HG03095 (cell line): ENCODE data around the gene EYA2.
"Not testable (repeated sequence)": the region's sequence is repeated elsewhere in the genome, so short reads cannot be mapped to it uniquely, and the experiment has no call there.

Experiments used
- ATAC-seq: cut with Tn5 transposase; IDR thresholded peaks from one replicate; pipeline ENCODE4 v1.9.1; 2021; ENCODE audit warnings: moderate library complexity; ENCODE audit not compliant: unreplicated experiment

Gene EYA2

GRCh38 chr20:46951840-46952497 is 57.3 kb downstream of the EYA2 start:
- no peak for ATAC-seq

GRCh38 chr20:46953596-46953995 is 59.0 kb downstream of the EYA2 start:
- no peak for ATAC-seq

- ATAC-seq = no peak
These were observed 59.9 kb downstream of the EYA2 start for GRCh38 chr20:46954490-46955038.

DNA sequence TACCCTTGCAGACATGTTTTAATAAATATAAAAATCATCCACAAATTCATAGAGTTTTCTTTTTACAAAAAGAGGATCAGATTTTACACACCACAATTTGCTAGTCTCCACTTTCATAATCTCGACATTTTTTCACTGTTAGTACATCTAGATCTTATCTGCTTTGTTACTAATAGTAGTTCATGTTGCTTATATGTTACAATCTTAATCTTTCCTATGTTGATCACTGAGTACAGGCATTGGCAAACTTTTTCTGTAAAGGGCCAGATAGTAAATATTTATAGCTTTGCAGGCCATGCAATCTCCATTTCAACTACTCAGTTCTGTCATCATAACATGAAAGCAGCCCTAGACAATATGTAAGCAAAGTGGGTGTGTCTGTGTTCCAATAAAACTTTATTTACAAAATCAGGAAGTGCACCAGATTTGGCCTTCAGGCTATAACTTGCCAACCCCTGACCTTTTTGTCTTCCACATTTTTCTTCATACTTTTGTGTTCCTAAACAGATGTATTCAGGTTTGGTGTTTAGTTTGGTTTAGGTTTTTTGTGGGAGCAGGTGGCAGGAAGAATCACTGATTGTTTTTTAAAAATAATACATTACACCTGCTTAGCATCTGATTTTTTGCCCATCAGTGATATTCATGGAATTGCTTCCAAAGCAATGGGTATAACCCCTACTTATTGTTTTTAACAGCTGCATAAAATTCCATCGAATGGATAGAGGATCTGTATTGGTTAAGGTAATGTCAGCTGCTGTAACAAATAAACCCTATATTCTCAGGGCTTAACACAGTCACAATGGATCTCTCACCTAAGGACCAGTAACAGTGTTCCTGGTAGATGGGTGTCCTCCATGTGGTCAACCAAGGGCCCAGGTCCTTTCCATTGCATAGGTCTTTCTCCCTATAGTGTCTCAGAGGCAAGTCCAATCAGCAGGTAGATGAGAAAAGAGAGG is 61.2 kb downstream of the EYA2 start:
- no peak for ATAC-seq

- no peak for ATAC-seq
These were observed 64.5 kb downstream of the EYA2 start for GRCh38 chr20:46959081-46959692.

GRCh38 chr20:46959821-46960220 is 65.2 kb downstream of the EYA2 start:
- ATAC-seq = no peak

DNA sequence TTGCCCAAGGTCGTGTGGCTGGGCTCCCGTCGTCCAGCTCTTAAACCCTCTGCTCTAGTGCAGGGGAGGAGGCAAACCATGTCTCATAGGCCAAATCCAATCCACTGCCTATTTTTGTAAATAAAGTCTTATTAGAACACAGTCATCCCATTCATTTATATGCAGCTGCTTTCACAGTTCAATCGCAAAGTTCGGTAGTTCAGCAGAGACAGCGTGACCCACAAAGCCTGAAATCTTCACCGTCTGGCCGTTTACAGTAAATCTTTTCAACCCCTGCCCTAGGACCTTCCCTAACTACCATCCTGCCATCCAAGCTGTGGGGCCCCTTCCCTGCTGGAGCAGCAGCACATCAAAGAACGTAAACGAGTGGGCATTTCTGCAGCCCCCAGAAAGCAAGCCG is 65.9 kb downstream of the EYA2 start:
- ATAC-seq = no peak

- ATAC-seq = not testable (repeated sequence)
These were observed 67.3 kb downstream of the EYA2 start for GRCh38 chr20:46961968-46962367.

DNA sequence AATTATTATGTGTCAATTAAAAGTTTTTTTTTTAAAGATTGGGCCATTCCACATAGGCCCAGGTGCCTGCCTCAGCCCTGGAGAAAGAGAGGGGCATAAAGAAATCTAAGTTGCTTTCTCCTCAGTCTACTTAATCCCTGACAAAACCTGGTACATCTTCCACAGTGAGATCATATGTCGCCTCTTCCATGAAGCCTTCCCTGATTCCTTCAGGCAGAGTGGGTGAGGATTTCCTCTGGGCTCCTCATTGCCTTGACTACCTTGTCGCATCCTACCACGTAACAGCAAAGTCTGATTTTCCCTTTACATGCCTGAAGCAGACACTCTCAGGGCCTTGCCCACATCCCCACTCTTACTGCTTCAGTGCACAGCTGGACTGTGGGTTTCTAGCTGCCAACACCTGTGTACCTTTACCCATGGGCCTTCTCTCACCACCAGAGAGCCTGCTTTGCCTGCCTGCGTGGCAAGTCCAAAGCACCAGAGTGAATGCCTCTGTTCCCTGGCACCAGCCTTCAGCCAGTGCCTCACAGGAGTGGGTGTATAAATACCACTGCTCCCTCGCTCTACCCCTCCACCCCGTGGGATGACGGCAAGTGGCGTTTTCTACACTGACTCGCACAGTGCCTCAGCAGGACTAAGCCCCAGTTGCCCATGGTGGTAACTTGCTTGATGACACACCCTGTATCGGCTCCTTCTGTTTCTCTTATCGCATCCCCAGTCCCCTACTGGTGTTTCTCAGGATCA is 68.0 kb downstream of the EYA2 start:
- ATAC-seq = no peak

- no peak for ATAC-seq
These were observed 68.5 kb downstream of the EYA2 start for GRCh38 chr20:46963196-46963529.

- ATAC-seq = no peak
These were observed 69.3 kb downstream of the EYA2 start for GRCh38 chr20:46963758-46964617.

- ATAC-seq = no peak
These were observed 70.2 kb downstream of the EYA2 start for GRCh38 chr20:46964618-46965455.

DNA sequence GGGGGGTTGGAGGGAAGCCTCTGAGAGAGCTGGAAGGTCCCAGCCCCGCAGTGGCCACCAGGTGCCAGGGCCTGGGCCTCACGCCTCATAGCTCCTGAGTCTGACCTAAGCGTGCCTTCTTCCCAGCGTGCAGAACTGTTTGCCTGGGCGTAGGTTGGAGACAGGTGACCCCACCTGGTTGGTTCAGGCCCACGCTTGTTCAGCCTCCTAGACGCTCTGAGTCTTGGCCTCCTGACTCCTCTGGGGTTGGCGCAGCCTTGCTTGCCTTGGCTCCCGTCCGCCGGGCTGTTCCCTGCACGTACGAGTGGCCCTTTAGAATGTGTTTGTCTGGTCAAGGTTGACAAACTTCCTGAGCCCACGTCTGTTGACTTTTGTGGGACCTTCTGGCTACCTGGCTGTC is 70.8 kb downstream of the EYA2 start:
- ATAC-seq = no peak

- no peak for ATAC-seq
These were observed 73.0 kb downstream of the EYA2 start for GRCh38 chr20:46967646-46968045.

GRCh38 chr20:46970937-46971630 is 76.4 kb downstream of the EYA2 start:
- no peak for ATAC-seq

DNA sequence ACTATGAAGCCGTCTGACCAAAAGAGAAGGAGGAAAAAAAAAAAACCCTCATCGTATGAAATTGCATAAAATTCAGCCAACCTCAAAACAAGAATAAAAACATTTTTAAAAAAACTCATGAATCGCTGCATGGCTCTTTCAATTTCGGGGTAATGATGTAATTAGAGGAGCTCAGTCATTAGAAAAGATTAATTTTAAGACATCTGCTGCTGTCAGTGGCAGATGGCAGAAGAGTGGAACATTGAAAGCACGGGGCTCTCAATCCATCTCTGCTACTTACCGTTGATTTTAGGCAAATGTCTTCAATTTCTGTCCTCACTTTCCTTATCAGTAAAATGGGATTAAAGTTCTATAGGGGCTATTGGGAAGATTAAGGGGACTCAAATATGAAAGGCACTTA is 79.1 kb downstream of the EYA2 start:
- no peak for ATAC-seq

DNA sequence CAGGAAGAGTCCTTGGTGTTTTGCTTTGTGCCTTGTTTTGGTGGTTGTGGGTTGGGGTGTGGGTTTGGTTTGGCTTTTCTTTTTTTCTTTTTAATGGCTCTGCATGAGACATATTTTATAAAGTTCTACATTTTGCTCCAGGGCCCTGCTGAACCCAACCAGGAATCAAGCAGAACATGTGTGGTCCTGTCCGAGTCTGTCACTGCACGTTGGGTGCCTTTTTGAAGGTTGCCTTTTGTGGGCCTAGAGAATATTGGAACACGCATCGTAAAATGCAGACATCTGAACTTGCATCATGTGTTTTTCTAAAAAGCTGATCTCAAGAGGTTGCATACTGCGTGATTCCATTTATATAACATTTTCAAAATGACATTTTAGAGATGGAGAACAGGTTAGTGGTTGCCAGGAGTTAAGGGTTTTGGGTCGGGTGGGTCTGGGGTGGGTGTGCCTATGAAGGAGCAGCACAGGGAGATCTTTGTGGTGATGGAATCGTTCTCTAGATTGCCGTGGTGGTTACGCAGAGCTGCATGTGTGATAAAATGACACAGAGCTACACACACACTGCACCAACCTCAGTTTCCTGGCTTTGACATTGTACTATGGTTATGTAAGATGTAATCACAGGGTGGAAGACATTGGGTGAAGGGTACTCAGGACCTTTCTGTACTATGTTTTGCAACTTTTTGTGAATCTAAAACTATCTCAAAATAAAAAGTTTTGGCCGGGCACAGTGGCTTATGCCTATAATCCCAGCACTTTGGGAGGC is 80.2 kb downstream of the EYA2 start:
- ATAC-seq = no peak

DNA sequence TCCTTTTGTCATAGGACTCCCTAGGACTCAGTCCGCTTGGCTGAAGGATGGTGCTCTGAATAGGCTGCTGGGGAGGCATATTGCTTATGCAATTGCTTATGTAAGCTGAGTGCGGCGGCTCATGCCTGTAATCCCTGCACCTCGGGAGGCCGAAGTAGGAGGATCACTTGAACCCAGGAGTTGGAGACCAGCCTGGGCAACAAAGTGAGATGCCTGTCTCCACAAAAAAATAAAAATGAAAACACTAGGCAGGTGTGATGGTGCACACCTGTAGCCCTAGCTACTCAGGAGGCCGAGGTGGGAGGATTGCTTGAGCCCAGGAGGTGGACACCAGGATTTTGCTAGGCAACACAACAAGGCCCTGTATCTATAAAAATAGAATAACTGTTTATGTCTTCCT is 81.3 kb downstream of the EYA2 start:
- ATAC-seq = no peak
